Left renal pelvis (tissue), 4 donors: ENCODE measurements around the gene DONSON. TPM values are rescaled to one million over a fixed set of nuclear protein-coding genes. Genes with fewer than 3 reads are reported as not detected.

Source experiments
- DNase-seq, 4 donors: peaks; one replicate each; pipeline ENCODE4 v3.0.0-alpha.2; 2013; ENCODE audit warnings: low read depth in 4 of 4, low spot score in 3 of 4
- polyA plus RNA-seq, 4 donors: library from polyadenylated mRNA; unstranded; fragments of 120-200 nt; gene quantifications; one replicate each; pipeline ENCODE4 v1.2.1, GENCODE V29; 2013; ENCODE audit not compliant: insufficient read length in 4 of 4

DONSON gene
- polyA plus RNA-seq, 4 donors: 36.0 to 45.1 (median 36.6) TPM

DNA sequence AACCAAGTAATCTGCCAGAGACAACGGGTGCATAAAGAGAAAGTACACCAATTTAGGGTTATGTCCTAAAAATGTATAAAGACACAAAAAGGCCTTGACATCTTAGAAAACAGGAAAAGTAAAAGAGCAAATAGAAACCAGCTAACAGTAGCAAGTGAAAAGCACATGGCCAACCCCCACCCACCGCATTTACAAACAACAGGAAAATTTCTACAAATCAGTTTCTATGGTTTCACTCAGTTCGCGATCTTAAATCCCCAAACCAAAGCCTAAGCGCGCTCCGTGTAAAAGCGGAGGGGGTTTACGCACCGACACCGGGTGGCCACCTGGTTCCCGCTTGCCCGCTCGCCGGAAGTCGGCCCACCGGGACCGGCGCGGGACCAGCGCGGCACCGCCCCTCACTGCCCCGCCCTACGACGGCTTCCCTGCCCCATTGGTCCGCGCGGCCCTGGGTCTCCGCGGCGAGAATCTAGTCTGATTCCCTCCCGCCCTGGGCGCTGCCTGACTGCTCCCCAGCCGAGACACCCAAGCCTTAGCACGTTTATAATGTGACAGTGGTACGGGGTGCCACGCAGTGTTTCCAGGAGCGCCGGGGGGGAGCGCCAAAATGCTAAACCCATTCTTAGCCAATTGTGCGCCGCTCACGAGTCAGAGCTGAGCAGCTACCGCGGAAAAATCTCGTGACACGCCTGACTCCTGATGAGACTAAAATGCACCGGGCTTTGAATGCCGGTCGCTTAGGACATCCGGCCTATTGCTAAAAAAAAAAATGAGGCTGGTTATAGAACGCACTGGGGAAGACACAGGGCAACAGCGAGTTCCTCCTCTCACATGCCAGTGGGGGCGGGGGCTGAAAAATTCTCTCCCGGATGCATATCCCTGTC is 46.5 kb downstream of the DONSON start, which contains the start of gene GART:
Gene GART (minus strand): TSS at position 362 of the 884 bp plus-strand sequence. CDS start 2,802 bp downstream, outside the sequence.
- DNase-seq: peak; percentile 50 to 63 (median 58)

DNA sequence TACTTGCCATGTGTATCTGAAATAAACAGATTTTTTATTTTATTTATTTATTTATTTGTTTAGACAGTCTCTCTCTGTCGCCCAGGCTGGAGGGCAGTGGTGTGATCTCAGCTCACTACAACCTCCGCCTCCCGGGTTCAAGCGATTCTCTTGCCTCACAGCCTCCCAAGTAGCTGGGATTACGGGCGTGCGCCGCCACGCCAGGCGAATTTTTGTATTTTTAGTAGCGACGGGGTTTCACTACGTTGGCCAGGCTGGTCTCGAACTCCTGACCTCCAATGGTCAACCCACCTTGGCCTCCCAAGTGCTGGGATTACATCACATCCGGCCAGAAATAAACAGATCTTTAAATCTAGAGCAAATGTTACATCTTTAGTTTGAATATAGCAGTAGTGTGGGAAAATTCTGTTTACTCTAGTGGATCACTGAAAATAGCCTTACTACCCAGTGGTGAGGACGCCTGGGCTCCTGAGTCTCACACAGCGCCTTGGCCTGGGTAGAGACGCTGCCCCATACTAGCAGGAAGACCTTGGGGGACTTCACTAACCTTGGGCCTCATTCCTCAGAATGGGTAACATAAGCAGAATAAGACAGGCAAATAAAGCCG is 47.3 kb downstream of the DONSON start:
- peak in 1 of 4 donors; percentile 6 for DNase-seq

DNA sequence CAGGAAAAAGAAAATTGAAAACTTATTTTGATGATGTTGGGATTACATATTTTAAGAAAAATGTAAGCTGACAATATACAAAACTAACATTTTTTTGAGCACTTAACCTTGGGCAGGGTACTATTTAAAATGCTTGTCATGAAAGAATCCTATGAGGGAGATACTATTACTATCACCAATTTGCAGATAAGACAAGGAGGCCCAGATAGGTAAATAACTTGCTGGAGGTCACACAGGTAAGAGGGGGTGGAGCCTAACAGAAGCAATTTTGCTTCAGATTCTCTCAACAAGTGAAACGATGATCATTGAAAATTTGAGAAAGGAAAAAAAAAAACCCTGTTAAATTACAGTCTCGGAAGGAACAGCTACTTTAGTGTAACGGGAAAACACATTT is 47.8 kb downstream of the DONSON start:
- DNase-seq: no peak

DNA sequence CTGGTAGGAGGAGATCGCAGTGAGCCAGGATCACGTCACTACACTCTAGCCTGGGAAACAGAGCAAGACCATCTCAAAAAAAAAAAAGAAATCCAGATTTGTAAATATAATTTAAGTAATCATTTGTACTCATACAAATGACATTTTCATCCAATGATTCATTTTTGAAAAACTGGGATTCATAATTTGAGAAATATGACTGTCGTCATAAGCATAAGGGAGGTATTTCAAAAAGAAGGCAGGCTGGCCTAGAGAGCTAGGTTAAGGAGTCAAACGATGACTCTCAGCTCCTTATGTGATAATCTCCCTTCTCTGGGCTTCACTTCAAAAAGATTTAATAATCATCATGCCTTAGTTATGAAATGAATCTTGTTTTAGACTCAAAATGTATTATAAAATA is 48.9 kb downstream of the DONSON start:
- no peak for DNase-seq

DNA sequence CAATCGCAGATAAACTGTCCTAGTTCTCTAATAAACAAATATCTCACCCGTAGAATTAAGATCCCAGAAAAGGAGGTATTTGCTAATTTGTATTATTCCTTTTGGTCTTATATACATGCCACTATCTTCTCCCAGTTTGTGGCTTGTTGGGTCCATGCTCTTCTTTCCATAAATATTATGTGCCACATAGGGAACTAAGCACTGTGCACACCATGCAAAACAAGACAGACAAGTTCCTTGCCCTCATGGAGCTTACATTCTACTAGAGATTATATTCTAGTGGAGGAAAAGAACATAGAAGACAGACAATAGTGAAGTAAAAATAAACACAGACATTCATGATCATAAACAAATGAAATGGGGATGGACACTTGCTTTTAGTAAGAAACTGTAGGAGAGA is 51.3 kb downstream of the DONSON start:
- no peak for DNase-seq

DNA sequence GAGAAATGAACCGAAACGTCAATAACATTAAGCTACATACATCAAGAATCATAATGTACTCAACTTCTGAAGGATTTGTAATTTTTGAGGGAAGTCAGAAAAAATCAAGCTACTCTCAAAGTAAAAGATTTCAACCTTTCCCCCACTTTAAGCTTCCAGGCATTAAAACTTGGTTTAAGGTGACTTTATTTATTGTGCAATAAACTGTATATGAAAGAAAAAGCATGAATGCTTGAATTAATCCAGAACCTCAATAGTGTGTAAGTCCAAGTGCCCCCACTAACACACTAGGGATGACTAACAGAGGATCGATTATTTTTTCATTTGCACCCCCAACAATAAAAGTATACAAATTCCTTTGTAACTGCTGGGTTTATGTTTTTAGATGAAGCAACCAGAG is 57.5 kb downstream of the DONSON start:
- DNase-seq: no peak

Other genes starting within 250 kb of the DONSON start
- 100 to 1,000 TPM in 1 of 4 donors, 10 to 100 TPM in 3; 72.6 to 141 (median 88.9) TPM for gene IFNGR2, start 185.3 kb downstream of the DONSON start, polyA plus RNA-seq
- 10 to 100 TPM; 42.1 to 68.4 (median 58.5) TPM for gene TMEM50B, start 108.7 kb downstream of the DONSON start, polyA plus RNA-seq
- 1 to 10 TPM; 2.0 to 5.9 (median 5.2) TPM for gene DNAJC28, start 97.0 kb downstream of the DONSON start, polyA plus RNA-seq
- 10 to 100 TPM; 59.6 to 85.9 (median 69.1) TPM for gene GART, start 46.6 kb downstream of the DONSON start, polyA plus RNA-seq
- 100 to 1,000 TPM; 307 to 371 (median 351) TPM for gene SON, start 45.6 kb downstream of the DONSON start, polyA plus RNA-seq
- 10 to 100 TPM; 61.0 to 70.8 (median 68.3) TPM for gene CRYZL1, start 53.1 kb upstream of the DONSON start, polyA plus RNA-seq
- gene ITSN1, start 53.8 kb upstream of the DONSON start, polyA plus RNA-seq: 10 to 100 TPM; 43.8 to 55.8 (median 49.2) TPM